Left ventricle myocardium inferior (tissue), 1 donor: Measurements from ENCODE around the gene ATXN7L1. TPM values are rescaled to one million over a fixed set of nuclear protein-coding genes. Genes with fewer than 3 reads are reported as not detected.
"Not testable (repeated sequence)": the region's sequence is repeated elsewhere in the genome, so short reads cannot be mapped to it uniquely, and the experiment has no call there.

Experiments used
- DNase-seq: peaks from one replicate; pipeline ENCODE4 v3.0.0-alpha.2; 2020
- H3K27ac ChIP-seq: fragments of 200-600 bp; replicated peaks from 2 replicates; pipeline ENCODE4 v1.8.0; 2021
- H3K27me3 ChIP-seq: fragments of 200-600 bp; 2 replicates; pipeline ENCODE4 v1.8.0; 2021; ENCODE audit warnings: low read depth
- H3K36me3 ChIP-seq: fragments of 200-600 bp; 2 replicates; pipeline ENCODE4 v1.8.0; 2021
- H3K4me1 ChIP-seq: fragments of 200-600 bp; 2 replicates; pipeline ENCODE4 v1.8.0; 2021
- H3K4me3 ChIP-seq: fragments of 200-600 bp; 2 replicates; pipeline ENCODE4 v1.8.0; 2021; ENCODE audit warnings: mild to moderate bottlenecking, moderate library complexity
- H3K9me3 ChIP-seq: fragments of 200-600 bp; replicated peaks from 2 replicates; pipeline ENCODE4 v1.8.0; 2021
- CTCF ChIP-seq: fragments of 200-600 bp; IDR thresholded peaks from 2 replicates; pipeline ENCODE4 v1.8.0; 2021; ENCODE audit warnings: antibody characterized with exemption, mild to moderate bottlenecking, borderline replicate concordance
- intact Hi-C: fragments of 100-400 bp; cut with micrococcal nuclease; formaldehyde crosslinking; loops from one replicate; pipeline ENCODE4 v1.11.0; 2022
- total RNA-seq: library from RNA; stranded (reverse); fragmentation: NEBNext Ultra II Directional; extraction: Animal tissue kit (Norgen Biotek cat#: 25700); gene quantifications from one replicate; pipeline ENCODE4 v1.2.1, GENCODE V29; 2021
- donor health status: DM: no; HTN: yes; CAD: no; lungs with severe emphysema.

The ATXN7L1 gene
- total RNA-seq, 1 donor from 2014 or later: 6.2 TPM

DNA sequence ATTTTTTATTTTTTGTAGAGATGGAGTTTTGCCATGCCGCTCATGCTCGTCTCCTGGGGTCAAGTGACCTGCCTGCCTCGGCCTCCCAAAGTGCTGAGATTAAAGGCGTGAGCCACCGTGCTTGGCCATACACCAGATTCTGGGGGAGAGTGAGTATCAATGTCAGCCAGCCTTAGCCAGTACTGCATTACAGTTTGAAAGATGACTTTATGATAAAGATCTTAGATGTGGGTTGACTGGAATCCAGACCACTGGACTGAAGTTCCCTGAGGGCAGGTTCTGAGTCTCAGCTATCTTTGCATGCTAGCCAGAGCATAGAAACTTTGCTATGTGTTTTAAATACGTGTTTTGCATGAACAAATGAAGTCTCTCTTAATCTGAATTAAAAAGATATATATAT, 177.9 kb downstream of the ATXN7L1 start:
- TF ChIP-seq CTCF: no peak
- Histone ChIP-seq H3K4me3 (no peak overlapping the region), H3K4me1 (no peaks in the 10 kb centered on the region), H3K27me3 (no peaks in the 10 kb centered on the region), H3K27ac (no peak overlapping the region), H3K36me3 (no peaks in the 10 kb centered on the region), H3K9me3 (no peaks in the 10 kb centered on the region)
- no peak for DNase-seq
- intact Hi-C loops: no loop called here

DNA sequence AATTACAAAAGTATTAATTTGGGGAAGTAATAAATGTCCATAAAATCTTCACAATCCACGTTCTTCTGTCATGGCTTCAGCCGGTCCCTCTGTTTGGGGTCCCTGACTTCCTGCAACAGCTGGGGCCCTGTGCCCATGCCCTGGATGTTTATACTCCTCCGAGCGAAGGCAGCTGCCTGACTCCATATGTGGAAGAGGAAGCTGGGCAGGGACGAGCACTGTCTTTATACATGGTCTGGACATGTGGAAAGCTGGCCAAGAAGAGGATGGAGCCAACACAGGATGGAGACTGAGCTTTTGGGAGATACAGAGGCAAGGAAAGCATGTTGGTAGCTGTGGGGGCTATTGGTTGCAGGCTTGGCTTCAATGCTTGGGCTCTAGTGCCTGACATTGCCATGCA, 178.6 kb downstream of the ATXN7L1 start:
- intact Hi-C loops: no loop called here
- no peaks in the 10 kb centered on the region for H3K4me1 ChIP-seq

DNA sequence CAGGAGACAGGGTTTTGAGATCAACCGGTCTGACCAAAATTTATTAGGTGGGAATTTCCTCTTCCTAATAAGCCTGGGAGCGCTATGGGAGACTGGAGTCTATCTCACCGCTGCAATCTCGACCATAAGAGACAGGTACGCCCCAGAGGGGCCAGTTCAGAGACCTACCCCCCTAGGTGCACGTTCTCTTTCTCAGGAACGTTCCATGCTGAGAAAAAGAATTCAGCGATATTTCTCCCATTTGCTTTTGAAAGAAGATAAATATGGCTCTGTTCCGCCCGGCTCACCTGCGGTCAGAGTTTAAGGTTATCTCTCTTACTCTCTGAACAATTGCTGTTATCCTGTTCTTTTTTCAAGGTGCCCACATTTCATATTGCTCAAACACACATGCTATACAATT, 179.2 kb downstream of the ATXN7L1 start:
- H3K27ac ChIP-seq, DNase-seq, H3K4me3 ChIP-seq, H3K36me3 ChIP-seq, intact Hi-C loops, H3K9me3 ChIP-seq, H3K4me1 ChIP-seq, H3K27me3 ChIP-seq: not testable (repeated sequence)

More for the DNA sequence above, 178.6 kb downstream of the ATXN7L1 start:
- TF ChIP-seq CTCF: no peak
- no peak for DNase-seq
- Histone ChIP-seq H3K4me3 (no peak overlapping the region), H3K27me3 (no peaks in the 10 kb centered on the region), H3K36me3 (no peaks in the 10 kb centered on the region), H3K27ac (no peak overlapping the region), H3K9me3 (no peaks in the 10 kb centered on the region)

DNA sequence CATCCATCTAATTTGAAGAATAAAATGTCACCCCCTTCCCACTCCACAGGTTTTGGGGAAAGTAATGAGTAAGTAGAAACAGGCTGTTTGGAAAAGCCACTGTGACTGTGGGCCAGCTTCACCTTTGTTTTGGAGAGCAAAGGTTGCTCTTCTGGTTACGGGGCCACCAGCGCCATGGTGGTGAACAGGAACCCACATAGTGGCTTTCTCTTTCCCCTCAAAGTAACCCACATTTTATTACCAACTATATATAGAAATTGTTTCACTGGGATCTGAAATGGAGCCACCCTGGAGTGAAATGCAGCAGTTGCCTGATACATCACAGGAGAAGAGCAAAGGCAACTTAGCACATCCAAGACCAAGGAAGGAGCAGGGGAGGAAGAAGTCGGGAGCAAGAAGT, 182.8 kb downstream of the ATXN7L1 start:
- H3K4me1 ChIP-seq: peaks cover 18% of the 10 kb centered on the region
- DNase-seq: no peak
- intact Hi-C loops: no loop called here
- no peak overlapping the region for H3K27ac ChIP-seq
- no peaks in the 10 kb centered on the region for H3K36me3 ChIP-seq
- H3K9me3 ChIP-seq: no peaks in the 10 kb centered on the region
- no peaks in the 10 kb centered on the region for H3K27me3 ChIP-seq
- TF ChIP-seq CTCF: no peak
- no peak overlapping the region for H3K4me3 ChIP-seq

GRCh38 chr7:105691680-105692564, 184.5 kb downstream of the ATXN7L1 start:
- intact Hi-C loops: no loop called here
- peak; percentile 34 for DNase-seq
- H3K9me3 ChIP-seq: no peaks in the 10 kb centered on the region
- TF ChIP-seq CTCF: no peak
- H3K27ac ChIP-seq: peak overlapping the region; percentile 85
- no peaks in the 10 kb centered on the region for H3K36me3 ChIP-seq
- peaks cover 18% of the 10 kb centered on the region for H3K4me1 ChIP-seq
- H3K4me3 ChIP-seq: peak overlapping the region; percentile 69
- no peaks in the 10 kb centered on the region for H3K27me3 ChIP-seq

DNA sequence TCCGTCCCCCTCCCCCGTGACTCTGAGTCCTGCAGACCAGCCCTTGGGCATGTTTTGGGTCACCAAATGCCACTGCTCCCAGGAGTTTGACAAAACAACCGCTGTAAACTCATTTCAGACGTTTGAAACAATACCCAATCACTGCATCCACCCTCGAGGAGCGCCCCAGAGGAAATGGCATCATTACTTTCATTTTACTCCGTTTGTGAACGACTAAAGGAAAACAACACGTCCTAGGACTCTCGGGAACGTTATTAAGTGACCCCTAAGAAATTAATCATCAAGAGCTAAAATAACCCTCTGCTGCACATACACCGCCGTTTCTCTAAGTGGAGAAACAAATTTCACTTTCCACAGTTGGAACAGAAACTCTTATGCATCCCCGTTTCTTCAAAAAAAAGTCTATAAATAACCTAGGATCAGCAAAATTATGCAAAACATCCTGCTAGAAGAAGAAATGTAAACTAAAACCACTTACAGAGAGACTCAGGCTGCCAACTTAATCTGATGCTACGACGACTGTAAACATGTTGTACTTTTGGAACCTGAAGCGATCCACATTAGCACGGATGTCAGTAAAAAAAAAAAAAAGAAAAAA, 185.2 kb downstream of the ATXN7L1 start:
- H3K36me3 ChIP-seq: no peaks in the 10 kb centered on the region
- no peaks in the 10 kb centered on the region for H3K9me3 ChIP-seq
- no peak for DNase-seq
- TF ChIP-seq CTCF: no peak
- intact Hi-C loops: no loop called here
- H3K4me3 ChIP-seq: peak overlapping the region; percentile 69
- H3K27me3 ChIP-seq: no peaks in the 10 kb centered on the region
- peak overlapping the region; percentile 85 for H3K27ac ChIP-seq
- peaks cover 18% of the 10 kb centered on the region for H3K4me1 ChIP-seq
